Measurements from ENCODE around the gene MICAL3.

Gene MICAL3

GRCh38 chr22:17907748-17908051 is 116.7 kb downstream of the MICAL3 start:
- DNase-seq: no peak

- no peak for DNase-seq
These were observed 117.2 kb downstream of the MICAL3 start for GRCh38 chr22:17906978-17907747.

GRCh38 chr22:17905445-17905844 is 118.9 kb downstream of the MICAL3 start:
- no peak for DNase-seq

- no peak for DNase-seq
These were observed 120.6 kb downstream of the MICAL3 start for GRCh38 chr22:17903564-17904295.

- DNase-seq: no peak
These were observed 121.4 kb downstream of the MICAL3 start for GRCh38 chr22:17902960-17903359.

- no peak for DNase-seq
These were observed 126.0 kb downstream of the MICAL3 start for GRCh38 chr22:17898375-17898774.

GRCh38 chr22:17897858-17898257 is 126.5 kb downstream of the MICAL3 start:
- no peak for DNase-seq

GRCh38 chr22:17897426-17897825 is 126.9 kb downstream of the MICAL3 start:
- DNase-seq: no peak

GRCh38 chr22:17896586-17896985 is 127.8 kb downstream of the MICAL3 start:
- DNase-seq: no peak

- no peak for DNase-seq
These were observed 130.3 kb downstream of the MICAL3 start for GRCh38 chr22:17893900-17894535.

GRCh38 chr22:17892376-17892775 is 132.0 kb downstream of the MICAL3 start:
- no peak for DNase-seq

- no peak for DNase-seq
These were observed 132.7 kb downstream of the MICAL3 start for GRCh38 chr22:17891481-17892167.

- DNase-seq: no peak
These were observed 133.5 kb downstream of the MICAL3 start for GRCh38 chr22:17890892-17891291.

- DNase-seq: no peak
These were observed 134.1 kb downstream of the MICAL3 start for GRCh38 chr22:17890245-17890671.

- DNase-seq: no peak
These were observed 135.5 kb downstream of the MICAL3 start for GRCh38 chr22:17888855-17889254.

GRCh38 chr22:17888439-17888838 is 135.9 kb downstream of the MICAL3 start:
- no peak for DNase-seq

- no peak for DNase-seq
These were observed 139.5 kb downstream of the MICAL3 start for GRCh38 chr22:17884893-17885292.

GRCh38 chr22:17884084-17884483 is 140.3 kb downstream of the MICAL3 start:
- DNase-seq: no peak

- DNase-seq: no peak
These were observed 141.0 kb downstream of the MICAL3 start for GRCh38 chr22:17883356-17883755.

- no peak for DNase-seq
These were observed 141.6 kb downstream of the MICAL3 start for GRCh38 chr22:17882727-17883126.

GRCh38 chr22:17882162-17882561 is 142.2 kb downstream of the MICAL3 start:
- no peak for DNase-seq

- no peak for DNase-seq
These were observed 143.0 kb downstream of the MICAL3 start for GRCh38 chr22:17881366-17881765.

- no peak for DNase-seq
These were observed 143.9 kb downstream of the MICAL3 start for GRCh38 chr22:17880468-17880867.

All from RPMI8226 (cell line).